ENCODE data around the gene GSK3A. TPM values are rescaled to one million over a fixed set of nuclear protein-coding genes. Genes with fewer than 3 reads are reported as not detected.

GSK3A gene
- total RNA-seq, 2 experiments from 2014 or later: 41.0 to 42.2 TPM

Other genes with a start within 250 kb of the GSK3A start
- 1 to 10 TPM; 4.5 to 7.1 TPM for gene ATP1A3, start 248.4 kb downstream of the GSK3A start, total RNA-seq
- gene GRIK5, start 172.4 kb downstream of the GSK3A start, total RNA-seq: under 1 TPM; 0.44 to 0.79 TPM
- gene ZNF574, start 166.4 kb downstream of the GSK3A start, total RNA-seq: 10 to 100 TPM; 17.6 to 18.9 TPM
- gene POU2F2, start 110.2 kb downstream of the GSK3A start, total RNA-seq: 10 to 100 TPM; 33.0 to 33.9 TPM
- gene DEDD2, start 24.9 kb downstream of the GSK3A start, total RNA-seq: 10 to 100 TPM; 41.3 to 42.2 TPM
- 10 to 100 TPM; 19.6 to 20.6 TPM for gene ZNF526, start 22.3 kb downstream of the GSK3A start, total RNA-seq
- gene ERF, start 12.5 kb upstream of the GSK3A start, total RNA-seq: 10 to 100 TPM; 51.1 to 57.5 TPM
- gene CIC, start 26.6 kb upstream of the GSK3A start, total RNA-seq: 10 to 100 TPM; 84.4 to 92.2 TPM
- gene PRR19, start 59.5 kb upstream of the GSK3A start, total RNA-seq: under 1 TPM in 1 of 2 experiments, not detected in 1; 0.57 TPM
- 10 to 100 TPM; 36.2 to 41.1 TPM for gene PAFAH1B3, start 60.0 kb upstream of the GSK3A start, total RNA-seq
- under 1 TPM; 0.54 to 0.94 TPM for gene TMEM145, start 70.7 kb upstream of the GSK3A start, total RNA-seq
- 1 to 10 TPM; 8.5 to 9.3 TPM for gene MEGF8, start 83.0 kb upstream of the GSK3A start, total RNA-seq
- not detected for gene CNFN, start 147.7 kb upstream of the GSK3A start, total RNA-seq
- gene LIPE, start 184.8 kb upstream of the GSK3A start, total RNA-seq: 10 to 100 TPM; 34.6 to 35.1 TPM
- gene CXCL17, start 200.3 kb upstream of the GSK3A start, total RNA-seq: not detected

Data from activated naive CD8-positive, alpha-beta T cell treated with anti-CD3 and anti-CD28 coated beads, Interleukin-2, amount 10 ng/mL, durations not matched to agents 7 days and 5 days (primary cell).